H1 (cell line): Measurements from ENCODE around the gene CFL2. TPM values are rescaled to one million over a fixed set of nuclear protein-coding genes. Genes with fewer than 3 reads are reported as not detected.

Source experiments
- CTCF ChIA-PET: fragments of 300-600 bp; sonication (Branson Sonifier 250); formaldehyde crosslinking; loops from one replicate; lab custom pipeline; 2021; ENCODE audit not compliant: partially characterized antibody; lab: Charles Lee
- POLR2A ChIA-PET: fragments of 300-600 bp; sonication (Branson Sonifier 250); formaldehyde crosslinking; loops from one replicate; lab custom pipeline; 2021; ENCODE audit warnings: inconsistent platforms; ENCODE audit not compliant: partially characterized antibody; lab: Charles Lee
- DNase-seq, 2 experiments: peaks; one replicate each; pipeline versions ENCODE4 v3.0.0 to v3.0.0-alpha.2; 2010 to 2022; ENCODE audit warnings: low spot score in 2 of 2, low read depth in 1 of 2, mixed read lengths in 1 of 2
- FAIRE-seq: peaks from 2 replicates; lab custom pipeline; 2011; peaks lifted over from hg19 to GRCh38; lab: Jason Lieb, UNC
- H2AFZ ChIP-seq: 2 replicates; pipeline ENCODE4 v1.8.1; 2012; ENCODE audit warnings: low read length, inconsistent platforms
- H2AK5ac ChIP-seq: 2 replicates; pipeline ENCODE4 v1.6.1; 2013; ENCODE audit warnings: low read depth, low read length
- H2BK120ac ChIP-seq: replicated peaks from 2 replicates; pipeline ENCODE3; 2013; ENCODE audit warnings: low read depth, low read length, inconsistent platforms
- H2BK12ac ChIP-seq: 2 replicates; pipeline ENCODE4 v1.6.1; 2013; ENCODE audit warnings: low read depth, low read length
- H2BK15ac ChIP-seq: 2 replicates; pipeline ENCODE4 v1.6.1; 2013; ENCODE audit warnings: low read length
- H2BK20ac ChIP-seq: 2 replicates; pipeline ENCODE4 v1.6.1; 2013; ENCODE audit warnings: low read length
- H2BK5ac ChIP-seq: 2 replicates; pipeline ENCODE4 v1.6.1; 2013; ENCODE audit warnings: low read depth, low read length
- H3K14ac ChIP-seq: 2 replicates; pipeline ENCODE4 v1.6.1; 2013; ENCODE audit warnings: inconsistent platforms; ENCODE audit not compliant: insufficient read length
- H3K18ac ChIP-seq: 2 replicates; pipeline ENCODE4 v1.6.1; 2013; ENCODE audit warnings: low read length; ENCODE audit errors: extremely low read depth
- H3K23ac ChIP-seq: 2 replicates; pipeline ENCODE4 v1.6.1; 2013; ENCODE audit warnings: inconsistent platforms; ENCODE audit not compliant: insufficient read length
- H3K23me2 ChIP-seq: 2 replicates; pipeline ENCODE4 v1.6.1; 2013; ENCODE audit warnings: low read depth, low read length
- H3K27ac ChIP-seq: 2 replicates; pipeline ENCODE4 v1.6.1; 2011; ENCODE audit warnings: low read depth, low read length, inconsistent platforms
- H3K27me3 ChIP-seq, 4 experiments: replicated peaks in 1 of 4; 1 replicate in 1 of 4; 2 replicates in 3 of 4; pipeline versions ENCODE4 v1.6.1 to v1.8.1; 2011 to 2013; ENCODE audit warnings: low read length in 3 of 4, mild to moderate bottlenecking in 3 of 4, inconsistent platforms in 2 of 4, mixed read lengths in 2 of 4, moderate library complexity in 1 of 4; ENCODE audit not compliant: control insufficient read depth in 3 of 4, insufficient read depth in 3 of 4; ENCODE audit errors: extremely low read depth in 1 of 4
- H3K36me3 ChIP-seq, 4 experiments: 2 replicates each; pipeline versions ENCODE4 v1.6.1 to v1.8.1; 2011 to 2013; ENCODE audit warnings: mild to moderate bottlenecking in 4 of 4, low read length in 3 of 4, moderate library complexity in 2 of 4, control low read depth in 1 of 4, inconsistent platforms in 1 of 4; ENCODE audit not compliant: insufficient read depth in 4 of 4, control insufficient read depth in 2 of 4
- H3K4ac ChIP-seq: replicated peaks from 2 replicates; pipeline ENCODE3; 2013; ENCODE audit warnings: low read length, low read depth, mixed read lengths, inconsistent platforms; ENCODE audit not compliant: insufficient read length
- H3K4me1 ChIP-seq, 4 experiments: replicated peaks in 1 of 4; 1 replicate in 1 of 4; 2 replicates in 3 of 4; pipeline versions ENCODE4 v1.6.1 to v1.8.1; 2011 to 2013; ENCODE audit warnings: low read length in 3 of 4, inconsistent platforms in 2 of 4, mixed read lengths in 1 of 4; ENCODE audit not compliant: insufficient read depth in 4 of 4, control insufficient read depth in 3 of 4
- H3K4me2 ChIP-seq, 2 experiments: 2 replicates each; pipeline versions ENCODE4 v1.6.1 to v1.8.1; 2011 to 2013; ENCODE audit warnings: low read depth in 2 of 2, low read length in 2 of 2, control low read depth in 1 of 2, inconsistent platforms in 1 of 2, mild to moderate bottlenecking in 1 of 2; ENCODE audit not compliant: insufficient read depth in 1 of 2
- H3K4me3 ChIP-seq, 4 experiments: fragments of 200-600, 300-600 bp in 1 of 4; sonication (generic), shearing (Covaris generic), sonication (Bioruptor Twin) in 1 of 4; 2 replicates each; pipeline versions ENCODE4 v1.5.1 to v1.8.1; 2011 to 2016; ENCODE audit warnings: low read length in 4 of 4, low read depth in 3 of 4, control low read depth in 2 of 4, inconsistent platforms in 2 of 4, mild to moderate bottlenecking in 2 of 4, mixed read lengths in 1 of 4, moderate library complexity in 1 of 4; ENCODE audit not compliant: insufficient read depth in 2 of 4; ENCODE audit errors: extremely low read depth in 1 of 4
- H3K56ac ChIP-seq: replicated peaks from 2 replicates; pipeline ENCODE3; 2013; ENCODE audit warnings: low read depth, mild to moderate bottlenecking, mixed read lengths, low read length, inconsistent platforms; ENCODE audit not compliant: insufficient read length
- H3K79me1 ChIP-seq: 2 replicates; pipeline ENCODE4 v1.6.1; 2013; ENCODE audit warnings: low read depth, low read length, control low read depth
- H3K79me2 ChIP-seq, 2 experiments: 2 replicates each; pipeline versions ENCODE4 v1.6.1 to v1.8.1; 2012 to 2013; ENCODE audit warnings: low read length in 2 of 2, mild to moderate bottlenecking in 2 of 2, inconsistent platforms in 1 of 2; ENCODE audit not compliant: insufficient read depth in 2 of 2, control insufficient read depth in 1 of 2
- H3K9ac ChIP-seq, 4 experiments: replicated peaks in 1 of 4; 1 replicate in 1 of 4; 2 replicates in 3 of 4; pipeline versions ENCODE4 v1.6.1 to v1.8.1; 2011 to 2013; ENCODE audit warnings: low read depth in 3 of 4, low read length in 3 of 4, control low read depth in 2 of 4, mild to moderate bottlenecking in 2 of 4, moderate library complexity in 2 of 4, inconsistent platforms in 1 of 4; ENCODE audit errors: extremely low read depth in 1 of 4
- H3K9me3 ChIP-seq, 2 experiments: 2 replicates each; pipeline versions ENCODE4 v1.6.1 to v1.8.1; 2012 to 2013; ENCODE audit warnings: mild to moderate bottlenecking in 2 of 2, moderate library complexity in 2 of 2, control low read depth in 1 of 2, inconsistent platforms in 1 of 2, low read depth in 1 of 2, low read length in 1 of 2, mixed read lengths in 1 of 2; ENCODE audit not compliant: insufficient read depth in 2 of 2
- H4K20me1 ChIP-seq, 2 experiments: replicated peaks in 1 of 2; 2 replicates each; pipeline versions ENCODE3 to v1.8.1; 2011 to 2013; ENCODE audit warnings: inconsistent platforms in 2 of 2, low read length in 2 of 2, mild to moderate bottlenecking in 1 of 2; ENCODE audit not compliant: insufficient read depth in 2 of 2, control insufficient read depth in 1 of 2
- H4K5ac ChIP-seq: 2 replicates; pipeline ENCODE4 v1.6.1; 2013; ENCODE audit warnings: low read length, low read depth, mixed read lengths, inconsistent platforms; ENCODE audit not compliant: insufficient read length
- H4K8ac ChIP-seq: 2 replicates; pipeline ENCODE4 v1.8.0; 2013; ENCODE audit warnings: mild to moderate bottlenecking, moderate library complexity, low read length, inconsistent platforms; ENCODE audit not compliant: insufficient read depth; ENCODE audit errors: extremely low read depth
- H4K91ac ChIP-seq: replicated peaks from 2 replicates; pipeline ENCODE3; 2013; ENCODE audit warnings: low read length, mixed read lengths, inconsistent platforms; ENCODE audit not compliant: insufficient read length
- BCL11A ChIP-seq, 2 experiments: IDR thresholded peaks; one replicate each; pipeline ENCODE4 v1.6.1; 2011; ENCODE audit warnings: low read depth in 2 of 2, low read length in 2 of 2, mild to moderate bottlenecking in 2 of 2
- CHD2 ChIP-seq: IDR thresholded peaks from 2 replicates; pipeline ENCODE4 v1.6.1; 2012; ENCODE audit warnings: low read length, improper control_type of control experiment
- CREB1 ChIP-seq: IDR thresholded peaks from 2 replicates; pipeline ENCODE4 v1.6.1; 2012; ENCODE audit warnings: inconsistent platforms
- FOSL1 ChIP-seq: IDR thresholded peaks from 2 replicates; pipeline ENCODE4 v1.6.1; 2011; ENCODE audit warnings: mild to moderate bottlenecking, low read depth, low read length, moderate library complexity; ENCODE audit not compliant: insufficient read depth
- HDAC2 ChIP-seq, 2 experiments: fragments of 300-600 bp in 1 of 2; sonication (generic) in 1 of 2; IDR thresholded peaks; 2 replicates each; pipeline ENCODE4 v1.6.1; 2011 to 2012; ENCODE audit warnings: low read depth in 2 of 2, low read length in 2 of 2, mild to moderate bottlenecking in 2 of 2, moderate library complexity in 2 of 2, borderline replicate concordance in 1 of 2, inconsistent platforms in 1 of 2
- HDAC6 ChIP-seq: IDR thresholded peaks from one replicate; pipeline ENCODE4 v1.7.1; 2012; ENCODE audit warnings: low read depth, mild to moderate bottlenecking, inconsistent platforms, low read length, moderate library complexity
- KDM1A ChIP-seq: fragments of 200-600, 300-600 bp; sonication (generic); IDR thresholded peaks from 2 replicates; pipeline ENCODE4 v1.7.1; 2016; ENCODE audit warnings: mild to moderate bottlenecking, low read length, borderline replicate concordance
- NRF1 ChIP-seq: IDR thresholded peaks from 2 replicates; pipeline ENCODE4 v1.6.1; 2011; ENCODE audit warnings: mild to moderate bottlenecking, low read depth, low read length, improper control_type of control experiment
- WGBS, 2 experiments: shearing (Covaris generic) in 1 of 2; methylation state at CpG; one replicate each; pipeline versions ENCODE4 v1.1.6 to v1.1.7; 2013 to 2015; ENCODE audit warnings: low lambda C conversion rate in 2 of 2, mixed read lengths in 2 of 2, inconsistent platforms in 1 of 2, low coverage in 1 of 2, missing lambda C conversion rate in 1 of 2; ENCODE audit not compliant: insufficient replicate concordance in 2 of 2, insufficient coverage in 1 of 2, insufficient read length in 1 of 2; ENCODE audit errors: extremely low coverage in 1 of 2, missing lambda C conversion rate in 1 of 2; 5-methylcytosine and 5-hydroxymethylcytosine counted together
- long read RNA-seq, 2 experiments: library from RNA in 1 of 2; library from capped mRNA in 1 of 2; stranded (forward); transcript quantifications; one replicate each; pipeline ENCODE4 v2.0.0, GENCODE V29; 2021; ENCODE audit warnings: inconsistent platforms in 1 of 2
- polyA minus RNA-seq, 3 experiments: library from RNA; depleted of rRNA, polyadenylated mRNA; stranded (reverse); fragments of >200 nt; gene quantifications; 1 replicate in 2 of 3; 2 replicates in 1 of 3; pipeline ENCODE4 v1.2.3, GENCODE V29; 2011
- polyA plus RNA-seq, 7 experiments: library from polyadenylated mRNA; depleted of rRNA in 3 of 7; stranded (reverse) in 5 of 7; unstranded in 2 of 7; fragments of >200 nt in 5 of 7; fragments of 200-250 nt in 2 of 7; gene quantifications; 1 replicate in 5 of 7; 2 replicates in 1 of 7; 4 replicates in 1 of 7; pipeline versions ENCODE4 v1.2.1 to v1.2.3, GENCODE V29; 2011 to 2013; ENCODE audit warnings: missing spikeins in 2 of 7, mixed read lengths in 2 of 7
- total RNA-seq: library from RNA; stranded (reverse); fragmentation: NEBNext Ultra II Directional; extraction: Animal tissue kit (Norgen Biotek cat#: 25700); gene quantifications from 2 replicates; pipeline ENCODE4 v1.2.1, GENCODE V29; 2021

CFL2 gene
- total RNA-seq (18.1 and 20.5 TPM in 2 replicates), polyA plus RNA-seq (2011; rRNA removed) (5.2 and 9.7 TPM in 2 replicates), polyA minus RNA-seq (2011; rRNA and poly(A)+ RNA removed) (9.7 and 15.4 TPM in 2 replicates)
- 8.8 TPM for polyA plus RNA-seq (2011; cell fraction: cytosol; rRNA removed)
- 2.6 TPM for polyA plus RNA-seq (2011; cell fraction: nucleus; rRNA removed)
- polyA plus RNA-seq (2012, experiment 1 of 2): 7.8 to 18.4 TPM (median 8.7 TPM) in 4 replicates
- polyA plus RNA-seq (2012, experiment 2 of 2): 2.2 TPM
- polyA plus RNA-seq (2013, experiment 1 of 2): 10.8 TPM
- polyA plus RNA-seq (2013, experiment 2 of 2): 11.3 TPM
- polyA minus RNA-seq (2011; cell fraction: cytosol; rRNA and poly(A)+ RNA removed): 4.3 TPM
- 10.5 TPM for polyA minus RNA-seq (2011; cell fraction: nucleus; rRNA and poly(A)+ RNA removed)
- long read RNA-seq, experiment 1, full-length matches to known transcripts: 19 of 34 reads
- long read RNA-seq, experiment 1, partial matches to known transcripts: 5 of 34 reads
- long read RNA-seq, experiment 1, other reads (novel, unspliced or antisense): 10 of 34 reads
- long read RNA-seq, experiment 2, full-length matches to known transcripts: 25 of 26 reads
- long read RNA-seq, experiment 2, partial matches to known transcripts: 0 of 26 reads
- long read RNA-seq, experiment 2, other reads (novel, unspliced or antisense): 1 of 26 reads

DNA sequence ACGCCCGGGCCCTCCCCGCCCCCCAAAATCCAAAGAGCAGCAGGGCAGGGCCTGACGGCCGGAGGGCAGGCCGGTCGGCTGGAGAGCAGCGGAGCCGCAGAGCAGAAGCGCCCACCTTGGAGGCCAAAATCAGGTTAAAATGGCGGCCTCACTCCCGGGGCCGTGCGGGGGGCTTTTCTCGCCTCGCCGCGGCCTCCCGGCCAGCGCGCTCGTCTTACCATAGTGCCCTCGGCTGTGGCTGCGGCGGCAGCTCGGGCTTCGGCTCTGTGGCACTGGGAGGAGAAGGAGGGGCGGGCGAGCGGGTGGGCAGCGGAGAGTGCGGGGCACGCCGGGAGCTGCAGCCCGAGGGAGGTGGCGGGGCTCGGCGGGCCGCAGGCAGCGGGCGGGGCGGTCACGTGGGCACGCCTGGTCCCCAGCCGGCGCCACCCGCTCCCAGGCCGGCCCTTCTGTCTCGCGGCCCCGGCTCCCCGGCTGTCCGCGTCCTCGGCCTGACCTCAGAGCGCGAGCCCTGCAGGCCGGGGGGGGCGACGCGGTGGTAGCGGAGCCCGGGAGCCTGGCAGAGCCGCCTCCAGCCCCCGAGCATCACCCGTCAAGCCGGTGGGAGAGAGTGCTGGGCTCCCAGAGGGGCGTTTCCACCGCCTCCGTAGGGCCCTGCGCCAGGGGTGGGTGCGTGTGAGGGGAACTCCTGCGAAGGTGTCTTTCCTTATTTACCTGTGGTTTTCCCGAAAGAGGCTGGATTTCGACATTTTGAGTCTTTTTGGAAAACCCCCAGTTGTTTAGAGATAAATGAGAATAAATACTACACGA is at the start of gene CFL2:
CFL2 (minus strand) TSS at position 274 of the 807 bp plus-strand sequence; CDS start at position 221, 53 bp downstream.
- peak within 1 kb of the TSS; percentile 85 for H2AFZ ChIP-seq
- H3K27ac ChIP-seq: peak within 1 kb of the TSS; percentile 88
- no peak within 1 kb of the TSS for H2AK5ac ChIP-seq
- H4K8ac ChIP-seq: peak within 1 kb of the TSS; percentile 93; the same call in 1 of the 2 replicates
- H3K4ac ChIP-seq: peak within 1 kb of the TSS; percentile 13
- H3K79me1 ChIP-seq: no peaks in the 10 kb centered on the region
- H3K4me1 ChIP-seq: no peaks in the 10 kb centered on the region
- peak within 1 kb of the TSS; percentile 84 to 86 for H3K4me2 ChIP-seq
- peaks cover 3% of the 10 kb centered on the region for H3K23me2 ChIP-seq
- peaks cover 0 to 14% (median 2%) of the 10 kb centered on the region in 4 experiments; a peak in 2 of 8 replicates for H3K36me3 ChIP-seq
- POLR2A ChIA-PET: interaction anchor here (0.6 to 6.3 kb wide), 8 partner anchors 10 to 690 kb away, joined by 3 to 31 read pairs (median 4); partner anchors contain the start of genes EAPP, NFKBIA, SNX6 and SRP54
- H3K9ac ChIP-seq: peak within 1 kb of the TSS; percentile 89 to 95 (median 91)
- no peaks in the 10 kb centered on the region for H4K20me1 ChIP-seq
- H3K27me3 ChIP-seq: peaks cover 0 to 4% (median 0%) of the 10 kb centered on the region in 4 experiments; a peak in 3 of 7 replicates
- no peak within 1 kb of the TSS for H2BK15ac ChIP-seq
- H2BK12ac ChIP-seq: no peak within 1 kb of the TSS
- H3K18ac ChIP-seq: peak within 1 kb of the TSS; percentile 52; the same call in 1 of the 2 replicates
- no peaks in the 10 kb centered on the region for H3K9me3 ChIP-seq
- no peak within 1 kb of the TSS for H3K14ac ChIP-seq
- DNase-seq (peak; percentile 46 to 85), FAIRE-seq (no peak)
- CTCF ChIA-PET: interaction anchor here (0.8 to 1.6 kb wide), 2 partner anchors 8 to 11 kb away, joined by 3 to 5 read pairs; no protein-coding TSS in a partner anchor
- H3K23ac ChIP-seq: no peak within 1 kb of the TSS
- H4K91ac ChIP-seq: peak within 1 kb of the TSS; percentile 54
- H2BK120ac ChIP-seq: no peak within 1 kb of the TSS
- no peak within 1 kb of the TSS for H2BK20ac ChIP-seq
- WGBS, 2 experiments: 3% methylated on average over 24 of the region's 76 CpGs; no CpG with 5 or more reads in 1 of the 2 experiments
- peak within 1 kb of the TSS; percentile 73 to 99 (median 88) for H3K4me3 ChIP-seq
- H4K5ac ChIP-seq: peak within 1 kb of the TSS; percentile 86
- H3K56ac ChIP-seq: peak within 1 kb of the TSS; percentile 89
- 0 out of 2 replicates have a peak within 1 kb of the TSS, but pooled peaks have one; percentile 53 for H2BK5ac ChIP-seq
- peaks cover 0 to 7% of the 10 kb centered on the region in 2 experiments; a peak in 2 of 4 replicates for H3K79me2 ChIP-seq
- TF ChIP-seq HDAC2 (IDR thresholded peaks at IDR 0.05; ENCODE audit: borderline replicate concordance in 1 of 2, low read depth in 2 of 2, low read length in 2 of 2) (no peak), NRF1 (no peak), HDAC6 (no peak), CHD2 (no peak), FOSL1 (no peak), CREB1 (no peak), KDM1A (no peak), BCL11A (IDR thresholded peaks at IDR 0.05; ENCODE audit: low read depth in 2 of 2, low read length in 2 of 2) (no peak)
